Loucy (cell line): ENCODE results near the gene ZNF32.

ENCODE experiments used
- CTCF ChIP-seq: fragments of 200-600 bp; sonication (generic); conservative IDR thresholded peaks from 2 replicates; pipeline ENCODE4 v1.5.1; 2014; ENCODE audit warnings: mild to moderate bottlenecking, antibody characterized with exemption, low read length
- EZH2phosphoT487 ChIP-seq: fragments of 200-600 bp; IDR thresholded peaks from 2 replicates; pipeline ENCODE4 v1.6.1; 2018; ENCODE audit warnings: antibody characterized with exemption, mild to moderate bottlenecking, moderate library complexity, borderline replicate concordance

- no peak for TF ChIP-seq CTCF
- TF ChIP-seq EZH2phosphoT487: no peak
Observed at GRCh38 chr10:43689007-43689491, 40.4 kb upstream of the ZNF32 start.
